Keratinocyte (primary cell): Measurements from ENCODE around the gene ARFGAP3. TPM values are rescaled to one million over a fixed set of nuclear protein-coding genes. Genes with fewer than 3 reads are reported as not detected.

ENCODE experiments used
- DNase-seq: peaks from one replicate; pipeline ENCODE4 v3.0.0-alpha.2; 2011; ENCODE audit warnings: low read depth, missing footprints, low spot score
- FAIRE-seq: peaks from 2 replicates; lab custom pipeline; 2011; peaks lifted over from hg19 to GRCh38; lab: Jason Lieb, UNC
- H2AFZ ChIP-seq: 2 replicates; pipeline ENCODE4 v1.6.0; 2012; ENCODE audit warnings: low read length, control low read depth, inconsistent platforms; ENCODE audit not compliant: control insufficient read depth
- H3K27ac ChIP-seq: 2 replicates; pipeline ENCODE4 v1.5.1; 2011; ENCODE audit warnings: low read length; ENCODE audit not compliant: control insufficient read depth, insufficient read depth
- H3K27me3 ChIP-seq: 3 replicates; pipeline ENCODE4 v1.6.0; 2011; ENCODE audit warnings: low read length; ENCODE audit not compliant: control insufficient read depth, insufficient read depth; ENCODE audit errors: extremely low read depth
- H3K36me3 ChIP-seq, 2 experiments: 2 replicates in 1 of 2; 3 replicates in 1 of 2; pipeline ENCODE4 v1.5.1; 2011; ENCODE audit warnings: low read length in 2 of 2, mild to moderate bottlenecking in 1 of 2; ENCODE audit not compliant: control insufficient read depth in 2 of 2, insufficient read depth in 2 of 2; ENCODE audit errors: extremely low read depth in 1 of 2
- H3K4me1 ChIP-seq: 3 replicates; pipeline ENCODE4 v1.5.1; 2011; ENCODE audit warnings: low read length; ENCODE audit not compliant: control insufficient read depth, insufficient read depth; ENCODE audit errors: extremely low read depth
- H3K4me2 ChIP-seq: 3 replicates; pipeline ENCODE4 v1.6.0; 2011; ENCODE audit warnings: low read depth, low read length; ENCODE audit not compliant: control insufficient read depth, insufficient read depth; ENCODE audit errors: extremely low read depth
- H3K4me3 ChIP-seq, 3 experiments: fragments of 200-600 bp in 1 of 3; sonication (generic) in 1 of 3; 2 replicates in 2 of 3; 3 replicates in 1 of 3; pipeline ENCODE4 v1.5.1; 2011 to 2016; ENCODE audit warnings: low read length in 3 of 3, mild to moderate bottlenecking in 3 of 3, control low read depth in 2 of 3, inconsistent platforms in 1 of 3, low read depth in 1 of 3, mixed read lengths in 1 of 3, mixed run types in 1 of 3, moderate library complexity in 1 of 3; ENCODE audit not compliant: control insufficient read depth in 2 of 3, insufficient read depth in 2 of 3; ENCODE audit errors: extremely low read depth in 1 of 3
- H3K79me2 ChIP-seq: 2 replicates; pipeline ENCODE4 v1.6.0; 2012; ENCODE audit warnings: low read length; ENCODE audit not compliant: control insufficient read depth, insufficient read depth
- H3K9ac ChIP-seq: 3 replicates; pipeline ENCODE4 v1.6.0; 2011; ENCODE audit warnings: low read length; ENCODE audit not compliant: control insufficient read depth, insufficient read depth; ENCODE audit errors: extremely low read depth
- H3K9me1 ChIP-seq: 3 replicates; pipeline ENCODE4 v1.6.0; 2011; ENCODE audit warnings: low read length; ENCODE audit not compliant: control insufficient read depth, insufficient read depth; ENCODE audit errors: extremely low read depth
- H3K9me3 ChIP-seq: 2 replicates; pipeline ENCODE4 v1.5.1; 2012; ENCODE audit warnings: low read depth, low read length; ENCODE audit not compliant: control insufficient read depth
- H4K20me1 ChIP-seq: 3 replicates; pipeline ENCODE4 v1.6.0; 2011; ENCODE audit warnings: low read length; ENCODE audit not compliant: control insufficient read depth, insufficient read depth; ENCODE audit errors: extremely low read depth
- EZH2 ChIP-seq: IDR thresholded peaks from one replicate; pipeline ENCODE4 v1.6.1; 2012; ENCODE audit warnings: inconsistent platforms, mild to moderate bottlenecking, low read length, moderate library complexity
- dilution Hi-C: fragments of 300-500 bp; cut with MboI; formaldehyde crosslinking; loops from one replicate; pipeline ENCODE4 v1.7.0; 2020; ENCODE audit warnings: low sequenced_read_pairs; ENCODE audit not compliant: extremely low pct_ligation_motif_present
- polyA plus RNA-seq, 5 experiments: library from polyadenylated mRNA; depleted of rRNA in 3 of 5; stranded (reverse) in 3 of 5; stranded (forward) in 1 of 5; unstranded in 1 of 5; fragments of >200 nt; gene quantifications; 1 replicate in 1 of 5; 2 replicates in 3 of 5; 3 replicates in 1 of 5; pipeline versions ENCODE4 v1.2.1 to v1.2.3, GENCODE V29; 2011 to 2012; ENCODE audit warnings: missing spikeins in 2 of 5, low read depth in 1 of 5, low replicate concordance in 1 of 5
- TF ChIP-seq, protein P1 (sequence below), 3 experiments: IDR thresholded peaks in 1 of 3; conservative IDR thresholded peaks in 1 of 3; optimal IDR thresholded peaks in 1 of 3; 2 replicates in 2 of 3; 3 replicates in 1 of 3; pipeline versions ENCODE3 to v1.5.1; 2011; ENCODE audit warnings: low read length in 3 of 3, mild to moderate bottlenecking in 3 of 3, moderate library complexity in 2 of 3, control low read depth in 1 of 3, inconsistent platforms in 1 of 3; ENCODE audit not compliant: insufficient read depth in 2 of 3; ENCODE audit errors: extremely low read depth in 1 of 3

The ARFGAP3 gene
- polyA plus RNA-seq, 1 donor (not counting 4 experiments of a cell fraction or from before 2014, with no cell fraction given) = 28.3 TPM

DNA sequence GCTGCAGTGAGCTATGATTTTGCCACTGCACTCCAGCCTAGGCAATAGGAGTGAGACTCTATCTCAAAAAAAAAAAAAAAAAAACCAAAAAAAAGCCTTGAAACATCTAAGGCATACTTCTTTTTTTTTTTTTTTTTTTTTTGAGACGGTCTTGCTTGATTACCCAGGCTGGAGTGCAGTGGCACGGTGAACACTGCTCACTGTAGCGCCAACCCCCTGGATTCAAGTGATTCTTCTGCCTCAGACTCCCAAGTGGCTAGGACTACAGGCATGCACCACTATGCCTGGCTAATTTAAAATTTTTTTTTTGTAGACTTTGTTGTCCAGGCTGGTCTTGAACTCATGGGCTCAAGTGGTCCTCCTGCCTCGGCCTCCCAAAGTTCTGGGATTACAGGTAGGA lies 19.5 kb downstream of the ARFGAP3 start:
- Histone ChIP-seq H3K4me2 (no peak overlapping the region), H3K79me2 (no peaks in the 10 kb centered on the region), H3K36me3 (peaks cover 11 to 36% of the 10 kb centered on the region in 2 experiments), H3K9ac (no peak overlapping the region), H3K27me3 (no peaks in the 10 kb centered on the region), H3K9me1 (no peaks in the 10 kb centered on the region), H2AFZ (no peak overlapping the region), H3K27ac (no peak overlapping the region), H4K20me1 (no peaks in the 10 kb centered on the region), H3K4me1 (peaks cover 6% of the 10 kb centered on the region), H3K9me3 (no peaks in the 10 kb centered on the region), H3K4me3 (no peak overlapping the region)
- dilution Hi-C loops = no loop called here
- FAIRE-seq (no peak), DNase-seq (no peak)
- no peak for TF ChIP-seq EZH2
- TF ChIP-seq, protein P1, sequence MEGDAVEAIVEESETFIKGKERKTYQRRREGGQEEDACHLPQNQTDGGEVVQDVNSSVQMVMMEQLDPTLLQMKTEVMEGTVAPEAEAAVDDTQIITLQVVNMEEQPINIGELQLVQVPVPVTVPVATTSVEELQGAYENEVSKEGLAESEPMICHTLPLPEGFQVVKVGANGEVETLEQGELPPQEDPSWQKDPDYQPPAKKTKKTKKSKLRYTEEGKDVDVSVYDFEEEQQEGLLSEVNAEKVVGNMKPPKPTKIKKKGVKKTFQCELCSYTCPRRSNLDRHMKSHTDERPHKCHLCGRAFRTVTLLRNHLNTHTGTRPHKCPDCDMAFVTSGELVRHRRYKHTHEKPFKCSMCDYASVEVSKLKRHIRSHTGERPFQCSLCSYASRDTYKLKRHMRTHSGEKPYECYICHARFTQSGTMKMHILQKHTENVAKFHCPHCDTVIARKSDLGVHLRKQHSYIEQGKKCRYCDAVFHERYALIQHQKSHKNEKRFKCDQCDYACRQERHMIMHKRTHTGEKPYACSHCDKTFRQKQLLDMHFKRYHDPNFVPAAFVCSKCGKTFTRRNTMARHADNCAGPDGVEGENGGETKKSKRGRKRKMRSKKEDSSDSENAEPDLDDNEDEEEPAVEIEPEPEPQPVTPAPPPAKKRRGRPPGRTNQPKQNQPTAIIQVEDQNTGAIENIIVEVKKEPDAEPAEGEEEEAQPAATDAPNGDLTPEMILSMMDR (optimal IDR thresholded peaks at IDR 0.05 in 1 of 3, IDR thresholded peaks at IDR 0.05 in 1 of 3, conservative IDR thresholded peaks at IDR 0.05 in 1 of 3; ENCODE audit: extremely low read depth in 1 of 3, insufficient read depth in 2 of 3, low read length in 3 of 3) = no peak

DNA sequence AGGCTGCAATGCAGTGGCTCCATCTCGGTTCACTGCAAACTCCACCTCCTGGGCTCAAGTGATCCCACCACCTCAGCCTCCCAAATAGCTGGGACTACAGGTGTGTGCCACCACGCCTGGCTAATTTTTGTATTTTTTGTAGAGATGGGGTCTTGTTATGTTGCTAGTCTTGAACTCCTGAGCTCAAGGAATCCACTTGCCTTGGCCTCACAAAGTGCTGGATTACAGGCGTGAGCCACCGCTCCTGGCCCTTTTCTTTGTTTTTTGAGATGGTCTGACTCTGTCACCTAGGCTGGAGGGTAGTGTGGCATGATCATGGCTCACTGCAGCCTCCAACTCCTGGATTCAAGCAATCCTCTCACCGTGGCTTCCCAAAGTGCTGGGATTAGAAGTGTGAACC lies 21.0 kb downstream of the ARFGAP3 start:
- DNase-seq (no peak), FAIRE-seq (no peak)
- Histone ChIP-seq H3K4me1 (peaks cover 1% of the 10 kb centered on the region), H3K9me1 (no peaks in the 10 kb centered on the region), H3K27me3 (no peaks in the 10 kb centered on the region), H2AFZ (no peak overlapping the region), H3K9me3 (no peaks in the 10 kb centered on the region), H3K79me2 (no peaks in the 10 kb centered on the region), H3K27ac (no peak overlapping the region), H3K36me3 (peaks cover 9 to 36% of the 10 kb centered on the region in 2 experiments), H4K20me1 (no peaks in the 10 kb centered on the region), H3K4me2 (no peak overlapping the region), H3K4me3 (no peak overlapping the region), H3K9ac (no peak overlapping the region)
- no peak for TF ChIP-seq EZH2
- TF ChIP-seq, protein P1 (optimal IDR thresholded peaks at IDR 0.05 in 1 of 3, IDR thresholded peaks at IDR 0.05 in 1 of 3, conservative IDR thresholded peaks at IDR 0.05 in 1 of 3; ENCODE audit: extremely low read depth in 1 of 3, insufficient read depth in 2 of 3, low read length in 3 of 3) = no peak
- dilution Hi-C loops = no loop called here
